Measurements from ENCODE around the gene PPP1R3G. TPM values are rescaled to one million over a fixed set of nuclear protein-coding genes. Genes with fewer than 3 reads are reported as not detected.

PPP1R3G gene
- total RNA-seq, 2 donors from 2014 or later: not detected

DNA sequence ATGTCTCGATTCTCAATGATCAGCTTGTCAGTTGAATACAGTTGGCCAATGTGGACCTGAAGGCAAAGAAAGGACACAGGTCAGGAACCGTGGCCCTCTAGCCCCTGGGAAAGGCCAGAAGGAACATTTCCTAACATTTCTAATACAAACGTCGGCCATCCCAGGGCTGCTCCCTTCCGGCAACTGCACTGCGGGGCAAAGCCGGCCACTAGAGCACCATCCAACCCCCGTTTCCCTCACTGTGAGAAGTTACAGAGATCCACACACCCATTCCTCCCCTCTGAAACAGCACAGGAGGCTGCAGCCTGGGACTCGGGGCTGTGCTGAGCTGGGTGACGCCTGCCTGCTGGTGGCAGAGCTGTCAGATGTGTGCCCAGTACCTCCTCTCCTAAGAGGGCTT, 24.3 kb downstream of the PPP1R3G start:
- Histone ChIP-seq H3K4me1 (ENCODE audit: control insufficient read depth, insufficient read depth, low read length) (no peaks in the 10 kb centered on the region), H3K4me3 (ENCODE audit: low read length) (no peak overlapping the region), H3K36me3 (ENCODE audit: control insufficient read depth, insufficient read depth, low read length) (no peaks in the 10 kb centered on the region), H3K27ac (ENCODE audit: low read depth, low read length) (no peak overlapping the region), H3K9me3 (ENCODE audit: control insufficient read depth, low read length) (no peaks in the 10 kb centered on the region), H3K9ac (ENCODE audit: extremely low read depth, low read length, poor library complexity, severe bottlenecking) (no peak overlapping the region), H3K27me3 (ENCODE audit: control insufficient read depth, insufficient read depth, low read length, poor library complexity, severe bottlenecking) (no peaks in the 10 kb centered on the region)
- Mint-ChIP-seq H3K27me3 (ENCODE audit: insufficient read depth) (no peaks in the 10 kb centered on the region), H3K36me3 (ENCODE audit: low read depth) (peaks cover 2% of the 10 kb centered on the region), H3K27ac (no peak overlapping the region), H3K4me1 (peaks cover 8% of the 10 kb centered on the region), H3K9me3 (no peaks in the 10 kb centered on the region), H3K4me3 (no peak overlapping the region)
- TF ChIP-seq, protein P1, sequence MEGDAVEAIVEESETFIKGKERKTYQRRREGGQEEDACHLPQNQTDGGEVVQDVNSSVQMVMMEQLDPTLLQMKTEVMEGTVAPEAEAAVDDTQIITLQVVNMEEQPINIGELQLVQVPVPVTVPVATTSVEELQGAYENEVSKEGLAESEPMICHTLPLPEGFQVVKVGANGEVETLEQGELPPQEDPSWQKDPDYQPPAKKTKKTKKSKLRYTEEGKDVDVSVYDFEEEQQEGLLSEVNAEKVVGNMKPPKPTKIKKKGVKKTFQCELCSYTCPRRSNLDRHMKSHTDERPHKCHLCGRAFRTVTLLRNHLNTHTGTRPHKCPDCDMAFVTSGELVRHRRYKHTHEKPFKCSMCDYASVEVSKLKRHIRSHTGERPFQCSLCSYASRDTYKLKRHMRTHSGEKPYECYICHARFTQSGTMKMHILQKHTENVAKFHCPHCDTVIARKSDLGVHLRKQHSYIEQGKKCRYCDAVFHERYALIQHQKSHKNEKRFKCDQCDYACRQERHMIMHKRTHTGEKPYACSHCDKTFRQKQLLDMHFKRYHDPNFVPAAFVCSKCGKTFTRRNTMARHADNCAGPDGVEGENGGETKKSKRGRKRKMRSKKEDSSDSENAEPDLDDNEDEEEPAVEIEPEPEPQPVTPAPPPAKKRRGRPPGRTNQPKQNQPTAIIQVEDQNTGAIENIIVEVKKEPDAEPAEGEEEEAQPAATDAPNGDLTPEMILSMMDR (conservative IDR thresholded peaks at IDR 0.05): no peak
- 94 to 97% methylated on average over 3 to 10 of the region's 10 CpGs for WGBS, 2 experiments (ENCODE audit: insufficient coverage in 1 of 2, insufficient read length in 1 of 2)
- DNase-seq: no peak

DNA sequence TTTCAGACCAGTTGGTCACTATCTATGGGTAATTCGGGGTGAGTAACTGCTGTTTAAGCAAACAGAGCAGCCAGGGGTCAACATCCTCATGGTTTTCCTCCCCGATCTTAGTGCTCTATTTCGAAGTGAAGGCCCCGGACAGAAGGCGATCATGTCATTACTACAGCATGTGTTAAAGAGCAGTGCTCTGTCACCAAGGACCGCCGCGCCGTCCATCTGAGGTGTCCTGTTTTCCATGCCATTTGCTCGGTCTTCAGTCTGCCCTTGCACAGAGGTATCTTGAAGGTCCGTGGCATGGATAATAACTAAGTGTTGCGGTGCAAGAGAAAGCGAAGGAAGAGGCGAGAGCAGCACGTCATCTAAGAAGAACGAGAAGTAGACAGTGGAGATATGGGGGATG, 25.1 kb downstream of the PPP1R3G start:
- Histone ChIP-seq H3K36me3 (ENCODE audit: control insufficient read depth, insufficient read depth, low read length) (no peaks in the 10 kb centered on the region), H3K9me3 (ENCODE audit: control insufficient read depth, low read length) (no peaks in the 10 kb centered on the region), H3K27me3 (ENCODE audit: control insufficient read depth, insufficient read depth, low read length, poor library complexity, severe bottlenecking) (no peaks in the 10 kb centered on the region), H3K27ac (ENCODE audit: low read depth, low read length) (no peak overlapping the region), H3K9ac (ENCODE audit: extremely low read depth, low read length, poor library complexity, severe bottlenecking) (no peak overlapping the region), H3K4me3 (ENCODE audit: low read length) (no peak overlapping the region), H3K4me1 (ENCODE audit: control insufficient read depth, insufficient read depth, low read length) (no peaks in the 10 kb centered on the region)
- no peak overlapping the region for H3K4me3 Mint-ChIP-seq
- no peak for DNase-seq
- H3K9me3 Mint-ChIP-seq: no peaks in the 10 kb centered on the region
- TF ChIP-seq, protein P1 (conservative IDR thresholded peaks at IDR 0.05): no peak
- H3K4me1 Mint-ChIP-seq: peaks cover 8% of the 10 kb centered on the region
- H3K36me3 Mint-ChIP-seq (ENCODE audit: low read depth): peaks cover 2% of the 10 kb centered on the region
- H3K27ac Mint-ChIP-seq: no peak overlapping the region
- H3K27me3 Mint-ChIP-seq (ENCODE audit: insufficient read depth): no peaks in the 10 kb centered on the region
- 90 to 93% methylated on average over 8 to 16 of the region's 16 CpGs for WGBS, 2 experiments (ENCODE audit: insufficient coverage in 1 of 2, insufficient read length in 1 of 2)

DNA sequence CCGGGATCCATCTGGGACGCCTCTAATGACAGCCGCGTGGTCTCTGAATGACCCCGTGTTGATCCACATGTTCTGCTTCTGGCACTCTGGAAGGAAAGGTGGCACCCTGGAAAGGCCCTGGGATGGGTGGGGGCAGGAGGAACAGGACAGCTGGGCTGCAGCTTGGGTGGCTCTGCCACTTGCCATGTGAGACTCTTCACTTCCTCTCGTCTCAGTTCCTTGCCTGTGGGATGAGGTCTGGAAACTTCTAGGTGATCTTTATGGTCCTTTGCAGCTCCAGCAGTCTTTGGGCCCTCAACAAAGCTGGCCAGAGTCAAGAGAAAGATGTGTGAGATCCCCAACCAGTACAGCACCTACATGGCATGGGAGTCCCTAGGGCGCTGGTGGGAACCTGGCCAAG, 26.5 kb downstream of the PPP1R3G start:
- no peaks in the 10 kb centered on the region for H3K9me3 Mint-ChIP-seq
- H3K27ac ChIP-seq (ENCODE audit: low read depth, low read length): no peak overlapping the region
- TF ChIP-seq, protein P1 (conservative IDR thresholded peaks at IDR 0.05): no peak
- 95 to 97% methylated on average over 6 to 7 of the region's 7 CpGs for WGBS, 2 experiments (ENCODE audit: insufficient coverage in 1 of 2, insufficient read length in 1 of 2)
- no peaks in the 10 kb centered on the region for H3K27me3 ChIP-seq (ENCODE audit: control insufficient read depth, insufficient read depth, low read length, poor library complexity, severe bottlenecking)
- H3K4me1 ChIP-seq (ENCODE audit: control insufficient read depth, insufficient read depth, low read length): no peaks in the 10 kb centered on the region
- no peaks in the 10 kb centered on the region for H3K4me1 Mint-ChIP-seq
- peaks cover 2% of the 10 kb centered on the region for H3K36me3 Mint-ChIP-seq (ENCODE audit: low read depth)
- no peak overlapping the region for H3K9ac ChIP-seq (ENCODE audit: extremely low read depth, low read length, poor library complexity, severe bottlenecking)
- H3K27me3 Mint-ChIP-seq (ENCODE audit: insufficient read depth): no peaks in the 10 kb centered on the region
- H3K4me3 ChIP-seq (ENCODE audit: low read length): no peak overlapping the region
- no peak for DNase-seq
- no peak overlapping the region for H3K4me3 Mint-ChIP-seq
- H3K27ac Mint-ChIP-seq: no peak overlapping the region
- H3K36me3 ChIP-seq (ENCODE audit: control insufficient read depth, insufficient read depth, low read length): no peaks in the 10 kb centered on the region
- H3K9me3 ChIP-seq (ENCODE audit: control insufficient read depth, low read length): no peaks in the 10 kb centered on the region
